SK-N-MC (cell line): ENCODE results near the gene NGEF.

ENCODE experiments used
- EZH2 ChIP-seq: fragments of 200-600 bp; sonication (generic); IDR thresholded peaks from one replicate; pipeline ENCODE4 v1.6.1; 2017; ENCODE audit warnings: antibody characterized with exemption
- FOXP2 ChIP-seq: optimal IDR thresholded peaks from 2 replicates; pipeline ENCODE3; 2011; ENCODE audit warnings: mild to moderate bottlenecking, moderate library complexity; ENCODE audit not compliant: insufficient read depth; ENCODE audit errors: extremely low read length, control extremely low read depth
- POLR2AphosphoS5 ChIP-seq: IDR thresholded peaks from 2 replicates; pipeline ENCODE4 v1.6.1; 2012; ENCODE audit warnings: mild to moderate bottlenecking, low read depth, low read length, borderline replicate concordance

- no peak for TF ChIP-seq EZH2
- no peak for TF ChIP-seq POLR2AphosphoS5
- no peak for TF ChIP-seq FOXP2
Observed at GRCh38 chr2:232859385-232859916, 153.6 kb downstream of the NGEF start.
